Limb (tissue), 2 donors: ENCODE data around the gene SLC35B2.

Experiments
- DNase-seq, 2 donors: peaks; one replicate each; pipeline ENCODE4 v3.0.0-alpha.2; 2016; ENCODE audit errors: extremely low spot score in 2 of 2

Gene SLC35B2

DNA sequence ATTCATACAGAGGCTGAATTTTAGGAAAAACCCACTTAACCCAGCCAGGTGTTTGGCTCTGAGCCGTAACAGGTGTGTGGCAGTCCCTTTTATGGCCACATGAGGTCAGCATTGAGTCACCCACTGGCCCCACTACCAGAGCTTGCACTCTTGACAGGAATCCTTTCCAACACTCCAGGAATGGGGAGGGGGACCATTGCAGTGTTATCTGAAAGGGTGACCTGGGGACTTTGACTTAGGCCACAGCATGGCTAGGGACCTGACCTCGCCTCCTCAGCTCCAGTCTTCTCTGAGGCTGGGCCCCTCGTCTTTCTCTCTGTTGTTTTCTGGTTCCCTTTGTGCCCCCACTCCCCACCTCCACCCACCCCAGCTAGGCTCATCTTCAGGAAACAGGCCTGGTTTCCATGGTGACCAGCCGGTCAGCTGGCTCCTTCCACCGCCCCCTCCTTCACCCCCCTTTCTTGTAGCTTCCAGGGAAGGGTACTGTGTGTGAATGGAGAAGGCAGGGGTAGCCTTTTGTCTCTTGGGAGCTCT lies 10.8 kb upstream of the SLC35B2 start:
- DNase-seq: peak; percentile 53 to 82

DNA sequence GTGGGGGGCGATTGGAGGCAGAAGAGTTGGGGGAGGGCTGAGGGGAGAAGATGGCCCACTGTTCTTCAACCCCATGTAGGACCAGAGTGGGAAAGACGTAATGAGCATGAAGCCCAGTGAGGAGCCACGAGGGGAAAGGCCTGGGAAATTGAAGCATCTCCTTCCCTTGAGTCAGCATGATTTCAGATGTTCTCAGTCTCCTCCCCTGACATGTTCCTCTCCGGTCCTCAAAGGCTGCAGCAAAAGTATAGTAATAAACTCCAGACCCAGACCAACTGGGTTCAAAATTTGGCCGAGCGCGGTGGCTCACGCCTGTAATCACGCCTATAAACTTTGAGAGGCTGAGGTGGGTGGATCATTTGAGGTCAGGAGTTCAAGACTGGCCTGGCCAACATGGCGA lies 9.9 kb upstream of the SLC35B2 start:
- no peak for DNase-seq

DNA sequence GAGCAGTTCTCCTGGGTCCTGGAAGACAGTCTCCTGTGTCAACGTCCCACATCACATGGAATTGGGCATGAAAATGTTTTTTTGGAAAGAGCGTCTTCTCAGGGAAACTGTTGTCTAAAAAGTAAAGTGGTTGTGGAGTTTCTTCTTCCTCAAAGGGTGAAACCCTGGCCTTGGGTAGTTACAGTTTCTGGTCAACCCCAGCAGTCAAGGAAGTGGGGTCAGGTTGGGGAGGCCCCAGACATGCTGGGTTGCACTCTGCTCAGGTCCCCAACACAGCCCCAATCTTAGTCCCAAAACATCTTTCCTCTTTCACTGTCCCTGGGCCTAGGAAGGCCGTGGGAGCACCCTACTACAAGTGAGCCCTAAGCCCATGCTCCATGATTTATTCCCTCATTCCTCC lies 9.0 kb upstream of the SLC35B2 start:
- no peak for DNase-seq

DNA sequence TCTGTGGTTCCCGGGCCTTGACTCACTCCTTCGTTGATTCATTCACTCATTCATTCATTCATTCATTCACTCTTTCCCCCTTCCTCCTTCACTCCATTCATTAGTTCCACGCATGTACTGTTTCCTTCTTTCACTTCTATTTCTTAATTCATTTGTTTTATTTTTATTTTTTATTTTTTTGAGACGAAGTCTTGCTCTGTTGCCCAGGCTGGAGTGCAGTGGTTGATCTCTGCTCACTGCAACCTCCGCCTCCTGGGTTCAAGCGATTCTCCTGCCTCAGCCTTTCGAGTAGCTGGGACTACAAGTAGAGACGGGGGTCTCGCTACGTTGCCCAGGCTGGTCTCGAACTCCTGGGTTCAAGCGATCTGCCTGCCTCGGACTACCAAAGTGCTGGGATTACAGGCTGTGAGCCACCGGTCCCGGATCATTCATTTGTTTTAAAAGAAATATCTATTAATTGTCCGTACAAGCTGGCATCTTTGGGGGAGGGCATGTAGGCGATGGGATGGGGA lies 8.4 kb upstream of the SLC35B2 start:
- DNase-seq: no peak

DNA sequence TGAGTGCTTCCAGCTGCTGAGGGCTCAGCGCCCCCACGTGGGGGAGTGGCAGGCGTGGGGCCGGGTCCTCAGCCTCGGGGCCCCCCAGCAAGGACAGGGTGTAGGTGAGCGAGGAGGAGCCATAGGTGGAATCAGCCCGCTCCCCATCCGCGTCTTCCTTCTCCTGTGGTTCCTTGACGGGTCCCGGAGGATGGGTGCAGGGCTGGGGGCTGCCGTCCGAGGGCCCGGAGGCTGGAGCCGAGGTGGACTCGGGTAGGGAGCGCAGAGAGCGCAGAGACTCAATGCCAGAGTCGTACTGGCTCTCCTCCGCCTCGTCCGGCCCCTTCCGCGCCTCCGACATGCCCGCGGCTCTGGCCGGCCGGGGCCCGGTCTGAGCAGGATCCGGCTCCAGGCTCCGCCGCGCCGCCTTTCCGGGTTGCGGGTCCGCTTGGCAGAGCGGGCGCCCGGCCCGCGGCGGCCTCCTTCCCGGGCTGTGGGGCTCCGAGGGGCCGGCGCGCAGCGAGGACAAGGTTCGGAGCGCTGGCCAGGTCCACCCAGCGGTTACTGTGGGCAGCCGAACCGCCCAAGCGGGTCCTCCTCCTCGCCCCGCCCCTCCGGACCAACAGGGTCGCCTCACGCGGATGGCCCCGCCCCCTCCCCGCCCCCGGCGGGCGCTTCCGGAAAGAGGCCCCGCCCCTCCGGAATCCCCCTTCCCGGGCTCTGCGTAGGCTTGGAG lies 7.8 kb upstream of the SLC35B2 start, which contains the start of gene NFKBIE:
Gene NFKBIE (minus strand): TSS at position 545 of the 715 bp plus-strand sequence. CDS start 205 bp downstream, at position 340.
- peak; percentile 89 to 98 for DNase-seq

DNA sequence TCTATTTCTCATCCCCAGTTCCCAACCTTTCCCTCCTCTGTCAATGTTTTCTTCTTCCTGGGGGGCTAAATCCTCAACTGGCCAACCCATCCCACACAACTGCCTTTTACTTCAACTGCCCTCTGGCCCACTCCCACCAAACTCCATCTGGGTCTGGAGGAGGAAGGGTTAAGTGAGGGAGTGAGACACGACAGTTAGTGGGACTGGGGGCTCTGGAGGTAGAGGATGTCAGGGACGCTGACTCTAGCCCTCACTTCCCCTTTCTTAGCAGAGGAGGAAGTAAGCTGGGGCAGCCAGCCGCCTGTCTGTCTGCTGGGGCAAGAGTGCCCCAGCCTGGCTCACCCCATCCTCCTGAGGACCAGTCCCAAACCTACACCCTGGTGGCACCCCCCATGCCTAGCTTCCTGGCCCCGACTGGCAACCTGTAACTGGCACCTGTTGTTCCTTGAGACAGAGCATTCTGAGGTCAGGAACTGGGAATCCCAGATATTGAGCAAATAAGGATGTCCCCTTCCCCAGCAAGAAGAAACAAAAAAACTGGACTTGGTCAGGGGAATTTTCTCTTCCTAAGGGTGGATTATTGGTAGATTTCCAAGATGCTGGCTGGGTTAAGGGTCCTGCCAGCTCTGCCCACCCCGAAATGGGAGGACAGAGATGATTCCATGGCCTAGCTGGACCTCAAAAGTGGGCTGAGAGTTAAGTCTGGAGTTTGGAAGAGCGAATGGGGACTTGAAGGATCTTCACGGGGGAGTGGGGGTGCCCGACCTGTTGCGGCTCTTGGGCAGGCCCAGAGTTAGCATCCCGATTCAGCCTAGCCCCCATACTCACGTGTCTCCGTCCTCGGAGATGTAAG lies 7.1 kb upstream of the SLC35B2 start:
- DNase-seq: no peak

DNA sequence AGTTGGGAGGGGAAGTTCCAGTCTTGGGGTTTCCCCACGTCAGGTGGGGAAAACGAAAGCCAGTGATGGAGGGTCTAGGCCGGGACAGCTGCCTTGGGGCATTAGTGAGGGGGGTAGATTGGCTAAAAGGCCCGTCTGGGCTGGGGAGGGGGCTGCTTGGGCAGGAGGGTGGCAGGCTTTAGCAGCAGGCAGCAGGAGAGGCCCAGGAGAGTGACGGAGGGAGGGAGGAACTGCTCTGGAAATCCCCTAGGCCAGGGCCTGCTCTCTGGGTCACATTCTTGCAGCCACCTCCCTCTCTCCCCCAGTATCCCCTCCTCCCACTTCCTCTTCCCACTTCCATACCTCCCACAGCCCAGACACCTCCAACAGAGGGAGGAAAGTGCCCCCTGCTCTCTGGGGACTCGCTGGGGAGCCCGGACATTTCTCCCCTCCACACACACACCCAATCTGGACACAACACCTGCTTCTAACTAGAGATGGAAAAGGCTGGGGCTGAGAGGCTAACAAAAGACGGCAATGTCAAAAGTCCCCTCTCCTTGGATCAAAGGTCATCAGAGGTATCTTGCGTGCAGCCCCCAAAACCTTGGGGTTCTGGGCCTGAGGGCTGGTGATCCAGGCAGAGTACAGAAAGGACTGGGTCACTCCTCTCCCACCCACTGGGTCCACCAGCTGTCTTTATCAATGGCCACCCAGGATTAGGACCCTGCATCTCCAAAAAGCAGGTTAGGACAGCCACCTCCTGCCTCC lies 6.2 kb upstream of the SLC35B2 start:
- DNase-seq: no peak

DNA sequence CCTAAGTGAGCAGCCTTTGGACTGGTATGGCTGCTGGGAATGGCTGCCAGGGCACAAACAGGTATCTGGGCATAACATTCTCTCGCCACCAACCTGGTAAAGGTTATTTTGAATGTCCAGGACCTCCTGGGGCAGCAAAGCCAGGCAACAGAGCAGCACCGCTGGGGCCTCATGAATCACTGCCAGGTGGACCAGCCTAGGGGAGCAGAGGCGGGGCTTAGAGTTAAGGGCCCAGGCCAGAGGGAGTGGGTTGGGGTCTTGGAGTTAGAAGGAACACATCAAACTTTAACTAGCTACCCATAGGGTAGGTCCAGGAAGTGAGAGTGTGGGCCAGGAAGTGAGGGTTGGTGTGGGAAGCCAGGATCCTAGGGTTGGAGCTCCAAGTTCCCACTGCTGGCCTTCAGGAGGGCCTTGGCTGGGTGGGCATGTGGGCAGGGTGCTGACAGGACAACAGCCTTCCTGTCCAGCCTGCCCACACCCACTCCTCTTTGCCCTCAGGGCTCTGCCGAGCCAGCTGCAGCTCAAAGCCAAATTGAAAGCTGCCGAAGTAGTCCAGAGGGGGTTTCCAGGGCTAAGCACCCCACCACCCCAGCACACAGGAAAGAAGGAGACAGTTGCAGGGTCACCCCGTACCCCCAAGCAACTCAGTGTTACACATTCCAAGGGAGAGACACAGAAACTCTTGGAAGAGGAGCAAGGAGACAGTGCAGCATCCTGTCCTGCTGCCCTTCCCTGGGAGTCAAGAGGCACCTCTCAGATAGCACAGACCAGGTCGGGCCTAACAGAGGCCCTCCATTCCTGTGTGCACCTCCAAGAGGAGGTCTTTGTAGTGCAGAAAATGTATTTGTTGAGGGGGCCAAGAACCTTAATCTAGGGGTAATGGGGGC lies 5.4 kb upstream of the SLC35B2 start:
- DNase-seq: no peak

DNA sequence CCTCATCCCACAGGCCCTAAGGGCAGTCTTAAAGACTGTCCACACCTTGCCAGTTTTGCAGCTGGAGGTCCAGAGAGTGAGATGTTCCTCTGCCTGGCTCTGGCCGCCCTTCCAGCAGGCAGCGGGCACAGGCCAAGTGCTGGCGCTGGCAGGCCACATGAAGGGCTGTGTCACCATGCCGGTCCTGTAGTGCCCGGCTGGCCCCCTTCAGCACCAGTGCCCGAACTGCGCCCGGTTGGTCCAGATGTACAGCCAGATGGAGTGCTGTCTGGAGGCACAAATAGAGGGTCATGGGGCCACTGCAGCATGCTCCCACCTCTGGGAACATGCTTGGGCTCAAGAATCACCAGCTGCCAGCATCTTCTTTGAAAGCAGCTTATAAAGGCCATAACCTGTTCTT lies 4.3 kb upstream of the SLC35B2 start:
- DNase-seq: no peak

DNA sequence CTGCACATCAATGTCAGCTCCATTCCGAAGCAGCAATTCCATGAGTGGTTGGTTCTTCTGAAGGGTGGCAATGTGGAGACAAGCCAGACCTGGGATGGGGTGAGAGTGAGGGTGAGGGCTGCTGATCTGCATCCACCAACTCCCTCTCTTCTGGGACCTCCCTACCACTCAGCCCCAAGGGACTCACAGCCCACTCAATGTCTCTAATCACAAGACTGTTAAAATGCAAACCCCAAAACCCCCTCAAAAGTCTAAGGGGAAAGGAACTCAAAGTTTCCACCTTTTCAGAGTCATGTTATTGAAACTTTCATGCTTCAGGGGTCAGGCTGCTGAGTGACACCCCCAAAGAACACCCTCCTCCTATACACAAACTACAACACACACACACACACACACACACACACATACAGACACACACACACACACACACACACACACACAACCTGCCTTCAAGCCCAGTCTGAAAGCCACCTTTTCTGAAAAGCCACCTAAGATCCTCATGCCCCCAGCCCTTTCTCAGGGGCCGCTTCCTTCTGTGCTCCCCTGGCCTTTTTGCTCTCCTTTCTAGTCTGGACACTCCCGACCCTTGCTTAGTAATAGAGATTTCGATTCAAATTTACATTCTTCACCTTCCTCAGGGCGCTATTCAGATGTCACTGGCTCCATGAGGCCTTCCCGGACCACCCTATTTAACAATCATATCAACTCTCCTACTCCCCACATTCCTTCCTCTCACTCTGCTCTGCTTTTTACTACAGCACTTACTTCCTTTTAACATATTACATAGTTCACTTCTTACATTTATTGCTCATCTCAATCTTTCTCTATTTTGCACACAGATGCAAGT lies 3.3 kb upstream of the SLC35B2 start:
- no peak for DNase-seq

DNA sequence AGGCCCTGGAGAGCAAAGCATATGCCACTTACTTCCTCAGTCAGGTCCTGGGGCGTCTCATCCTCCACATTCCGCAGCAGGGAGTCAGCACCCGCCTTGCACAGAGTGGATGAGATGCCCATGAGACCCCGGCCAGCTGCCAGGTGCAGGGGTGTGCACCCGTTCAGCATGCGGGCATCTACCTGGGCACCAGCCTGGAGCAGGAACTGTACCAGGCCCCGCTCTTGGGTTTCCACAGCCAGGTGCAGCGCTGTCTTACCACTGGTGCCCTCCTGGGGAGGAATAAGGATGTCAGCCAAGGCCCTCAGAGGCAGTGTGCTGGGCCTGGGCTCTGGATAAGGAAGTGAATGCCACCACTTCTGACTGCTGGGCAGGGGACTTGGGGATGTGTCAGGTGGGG lies 2.7 kb upstream of the SLC35B2 start:
- DNase-seq: no peak

DNA sequence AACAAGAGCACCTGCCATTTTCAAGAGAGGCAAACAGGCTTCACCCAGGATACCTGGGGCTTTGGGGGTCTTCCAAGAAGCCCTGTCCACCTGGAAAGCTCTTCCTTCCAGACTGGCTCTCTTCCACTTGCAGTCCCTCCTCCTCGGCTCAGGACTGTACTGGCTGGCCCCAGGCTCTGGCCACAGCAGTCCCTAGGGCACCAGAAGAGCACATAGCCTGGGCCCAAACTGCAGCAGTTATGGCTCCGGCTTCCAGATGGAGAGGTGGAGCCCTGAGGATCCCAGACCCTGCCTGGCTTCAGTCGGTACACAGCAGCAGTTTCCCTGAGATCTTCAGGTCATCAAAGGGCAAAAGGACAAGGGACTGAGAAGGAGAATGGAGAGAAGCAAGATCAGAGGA lies 1.6 kb upstream of the SLC35B2 start:
- no peak for DNase-seq

DNA sequence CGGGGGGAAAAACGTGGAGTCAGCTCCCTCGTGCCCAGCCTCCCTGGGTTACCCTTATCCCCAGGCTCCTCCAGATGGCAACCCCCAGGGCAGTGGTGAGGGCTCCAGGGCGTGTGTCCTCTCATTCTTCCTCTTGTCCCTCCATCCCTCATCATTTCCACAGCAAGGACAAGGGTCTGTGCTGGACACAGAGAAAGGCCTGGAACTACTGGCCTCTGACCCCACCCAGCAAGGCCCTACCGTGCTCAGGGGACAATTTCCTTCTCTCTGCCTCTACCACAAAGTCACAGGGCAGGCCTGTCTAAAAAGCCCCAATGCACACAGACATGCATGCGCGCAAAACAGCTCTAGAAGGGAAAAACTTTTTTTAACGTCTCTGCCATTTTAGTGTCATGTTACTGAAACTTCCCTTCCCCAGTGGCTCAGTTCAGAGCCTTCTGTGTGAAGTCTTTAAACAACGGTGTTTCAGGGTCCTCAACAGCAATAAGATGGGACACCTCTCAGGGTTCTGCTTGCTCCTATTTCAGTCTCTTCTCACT lies 1.1 kb upstream of the SLC35B2 start:
- DNase-seq: no peak

DNA sequence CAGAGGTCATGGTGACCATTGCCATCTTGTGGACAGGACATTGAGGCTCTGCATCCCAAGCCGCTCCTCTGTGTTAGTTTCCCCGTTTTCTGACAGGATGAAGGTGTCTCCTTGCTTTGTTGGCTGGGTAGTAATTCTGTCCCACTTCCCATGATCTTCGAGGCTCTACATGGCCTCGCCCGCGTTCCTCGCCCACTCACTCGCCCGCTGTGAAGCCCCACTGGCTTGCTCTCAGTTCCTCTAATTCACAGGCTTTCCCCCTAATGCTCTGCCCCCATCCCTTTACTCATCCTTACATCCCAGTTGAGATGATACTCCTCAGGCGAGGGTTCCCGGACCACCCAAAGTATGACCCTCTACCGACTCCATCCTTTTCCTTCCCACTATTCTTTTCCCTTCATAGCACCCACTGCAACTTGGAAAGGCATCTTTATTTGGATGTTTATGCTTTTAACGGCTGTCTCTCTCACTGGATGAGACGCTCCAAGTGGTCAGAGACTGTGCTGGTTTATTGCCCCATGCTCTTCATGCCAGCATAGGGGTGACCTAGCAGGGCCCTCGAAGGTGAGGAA lies 511 bp upstream of the SLC35B2 start:
- no peak for DNase-seq

DNA sequence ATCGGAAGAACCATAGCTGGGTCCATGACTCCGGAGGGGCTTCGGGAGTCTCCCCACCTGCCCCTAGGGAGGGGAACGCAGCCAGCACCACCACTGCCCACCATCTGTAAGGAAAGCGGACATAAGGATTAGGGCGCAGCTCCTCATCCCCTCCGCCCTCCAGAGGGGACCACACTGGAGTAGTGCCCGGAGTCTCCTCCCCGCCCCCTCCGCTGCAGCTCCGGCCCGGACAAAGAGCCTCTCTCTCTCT lies 628 bp downstream of the SLC35B2 start:
- no peak for DNase-seq

DNA sequence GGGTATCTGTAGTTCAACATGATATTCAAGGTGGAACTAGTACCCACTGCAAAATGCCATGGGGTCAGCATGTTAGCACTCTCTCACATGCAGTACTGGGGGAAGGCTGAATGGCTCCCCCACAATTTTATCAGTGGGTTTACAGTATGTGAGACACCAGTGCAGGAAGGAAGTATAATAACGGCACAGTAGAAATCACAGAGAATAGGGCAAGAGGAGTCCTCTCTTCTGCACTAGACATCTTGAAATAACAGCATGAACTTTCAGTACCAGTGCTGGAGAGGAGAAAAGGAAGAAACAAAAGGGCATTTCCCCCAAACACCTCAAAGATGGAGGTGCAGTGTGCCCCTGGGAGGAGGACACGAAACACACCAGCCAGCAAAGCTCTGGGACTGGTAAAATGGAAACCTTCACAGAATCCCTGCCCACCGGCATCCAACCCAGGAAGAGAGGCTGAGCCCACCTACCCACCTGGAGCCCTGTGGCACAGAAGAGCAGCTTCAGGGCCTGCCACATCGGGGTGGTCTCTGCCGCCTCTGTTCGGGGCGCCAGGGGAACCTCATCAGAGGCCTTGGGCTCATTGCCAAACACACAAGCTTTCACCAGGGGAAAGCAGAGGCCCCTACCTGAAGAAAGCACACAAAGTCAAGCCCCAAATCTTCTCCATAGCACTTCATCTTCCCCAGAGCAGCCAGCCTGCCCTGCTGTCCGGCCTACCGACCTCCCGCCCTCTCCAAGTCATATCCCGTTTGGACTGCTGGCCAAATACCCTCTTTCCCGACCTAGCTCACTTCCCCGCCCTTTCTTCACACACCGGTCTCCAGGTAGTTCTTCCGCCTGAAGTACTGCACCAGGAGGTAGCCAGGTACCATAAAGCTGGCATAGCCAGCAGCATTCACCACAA lies 1.2 kb downstream of the SLC35B2 start:
- no peak for DNase-seq

DNA sequence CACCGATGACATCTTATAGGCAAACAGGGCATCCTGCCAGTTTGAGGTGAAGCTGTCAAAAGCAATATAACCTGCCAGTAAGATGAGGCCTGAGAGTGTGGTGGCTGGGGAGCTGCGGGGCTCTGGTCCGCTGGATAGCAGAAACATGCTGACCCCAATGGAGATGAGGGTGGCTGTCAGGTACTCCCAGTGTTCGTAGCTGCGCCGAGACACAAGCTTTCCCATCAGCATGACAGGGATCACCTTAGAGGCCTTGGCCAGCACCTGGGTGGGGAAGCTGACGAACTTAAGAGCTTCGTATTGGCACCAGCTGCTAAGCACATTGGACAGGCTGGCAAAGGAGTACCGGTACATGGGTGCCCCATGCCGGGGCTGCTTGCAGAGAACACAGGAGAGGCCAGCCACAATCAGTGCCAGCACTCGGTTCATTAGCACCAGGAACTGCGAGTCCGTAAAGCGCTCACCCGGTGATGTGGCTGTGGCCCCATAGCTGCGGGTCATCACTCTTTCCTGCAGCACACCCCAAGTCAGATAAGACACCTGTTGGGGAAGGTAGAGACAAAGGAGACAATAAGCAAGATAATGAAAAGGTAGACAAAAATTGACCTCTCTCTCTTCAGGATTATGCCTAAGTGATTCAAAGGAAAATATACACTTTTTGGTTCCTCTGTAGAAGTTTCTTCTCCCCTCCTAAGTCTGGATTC lies 2.1 kb downstream of the SLC35B2 start:
- DNase-seq: no peak
